Thymus (tissue), 14 donors: ENCODE measurements around the gene MPZL1. TPM values are rescaled to one million over a fixed set of nuclear protein-coding genes. Genes with fewer than 3 reads are reported as not detected.

Experiments used
- DNase-seq, 9 donors: peaks; one replicate each; pipeline ENCODE4 v3.0.0-alpha.2; 2013; ENCODE audit warnings: low spot score in 9 of 9, low read depth in 6 of 9, missing footprints in 1 of 9
- H3K27ac ChIP-seq, 2 donors: one replicate each; pipeline ENCODE4 v1.5.1; 2013; ENCODE audit warnings: control low read depth in 1 of 2, low read depth in 1 of 2, low read length in 1 of 2, mild to moderate bottlenecking in 1 of 2, moderate library complexity in 1 of 2
- H3K27me3 ChIP-seq, 2 donors: one replicate each; pipeline ENCODE4 v1.5.1; 2013; ENCODE audit warnings: low read length in 1 of 2; ENCODE audit not compliant: control insufficient read depth in 2 of 2, insufficient read depth in 1 of 2
- H3K36me3 ChIP-seq, 2 donors: one replicate each; pipeline ENCODE4 v1.5.1; 2013; ENCODE audit warnings: low read length in 1 of 2, mild to moderate bottlenecking in 1 of 2, moderate library complexity in 1 of 2; ENCODE audit not compliant: control insufficient read depth in 2 of 2, insufficient read depth in 2 of 2
- H3K4me1 ChIP-seq, 2 donors: one replicate each; pipeline ENCODE4 v1.5.1; 2013; ENCODE audit warnings: low read length in 2 of 2; ENCODE audit not compliant: control insufficient read depth in 2 of 2, insufficient read depth in 2 of 2
- H3K4me3 ChIP-seq, 2 donors: one replicate each; pipeline ENCODE4 v1.5.1; 2013; ENCODE audit warnings: low read length in 2 of 2, control low read depth in 1 of 2, mild to moderate bottlenecking in 1 of 2
- H3K9me3 ChIP-seq, 2 donors: one replicate each; pipeline ENCODE4 v1.5.1; 2013; ENCODE audit warnings: low read length in 1 of 2, mild to moderate bottlenecking in 1 of 2; ENCODE audit not compliant: control insufficient read depth in 2 of 2, insufficient read depth in 1 of 2
- WGBS: extraction: QIAGEN DNeasy Blood & Tissue Kit; methylation state at CpG from one replicate; pipeline ENCODE4 v1.1.7; 2013; 5-methylcytosine and 5-hydroxymethylcytosine counted together
- long read RNA-seq, 10 donors: transcript quantifications; one replicate each; lab custom pipeline, GENCODE V29; 2026
- polyA plus RNA-seq: library from polyadenylated mRNA; stranded (reverse); fragments of 200-250 nt; gene quantifications from one replicate; pipeline ENCODE4 v1.2.3, GENCODE V29; 2013
- total RNA-seq: library from RNA; stranded (reverse); fragments of 120-200 nt; gene quantifications from one replicate; pipeline ENCODE4 v1.2.4, GENCODE V29; 2013
- donor health status: healthy.

Gene MPZL1
- 23.4 TPM for total RNA-seq
- 26.0 TPM for polyA plus RNA-seq
- long read RNA-seq, donor 1, full-length matches to known transcripts: 4 of 4 reads
- long read RNA-seq, donor 1, partial matches to known transcripts: 0 of 4 reads
- long read RNA-seq, donor 1, other reads (novel, unspliced or antisense): 0 of 4 reads
- long read RNA-seq, donor 2, full-length matches to known transcripts: 24 of 24 reads
- long read RNA-seq, donor 2, partial matches to known transcripts: 0 of 24 reads
- long read RNA-seq, donor 2, other reads (novel, unspliced or antisense): 0 of 24 reads
- long read RNA-seq, donor 3, full-length matches to known transcripts: 9 of 9 reads
- long read RNA-seq, donor 3, partial matches to known transcripts: 0 of 9 reads
- long read RNA-seq, donor 3, other reads (novel, unspliced or antisense): 0 of 9 reads
- long read RNA-seq, donor 4, full-length matches to known transcripts: 7 of 7 reads
- long read RNA-seq, donor 4, partial matches to known transcripts: 0 of 7 reads
- long read RNA-seq, donor 4, other reads (novel, unspliced or antisense): 0 of 7 reads
- long read RNA-seq, donor 5, full-length matches to known transcripts: 15 of 15 reads
- long read RNA-seq, donor 5, partial matches to known transcripts: 0 of 15 reads
- long read RNA-seq, donor 5, other reads (novel, unspliced or antisense): 0 of 15 reads
- long read RNA-seq, donor 6, full-length matches to known transcripts: 17 of 62 reads
- long read RNA-seq, donor 6, partial matches to known transcripts: 45 of 62 reads
- long read RNA-seq, donor 6, other reads (novel, unspliced or antisense): 0 of 62 reads
- long read RNA-seq, donor 7, full-length matches to known transcripts: 5 of 5 reads
- long read RNA-seq, donor 7, partial matches to known transcripts: 0 of 5 reads
- long read RNA-seq, donor 7, other reads (novel, unspliced or antisense): 0 of 5 reads
- long read RNA-seq, donor 8, full-length matches to known transcripts: 12 of 18 reads
- long read RNA-seq, donor 8, partial matches to known transcripts: 6 of 18 reads
- long read RNA-seq, donor 8, other reads (novel, unspliced or antisense): 0 of 18 reads
- long read RNA-seq, donor 9, full-length matches to known transcripts: 7 of 7 reads
- long read RNA-seq, donor 9, partial matches to known transcripts: 0 of 7 reads
- long read RNA-seq, donor 9, other reads (novel, unspliced or antisense): 0 of 7 reads
- long read RNA-seq, donor 10, full-length matches to known transcripts: 12 of 12 reads
- long read RNA-seq, donor 10, partial matches to known transcripts: 0 of 12 reads
- long read RNA-seq, donor 10, other reads (novel, unspliced or antisense): 0 of 12 reads

- WGBS: under 1% methylated on average over 52 of the region's 52 CpGs
- H3K36me3 ChIP-seq: no peaks in the 10 kb centered on the region
- no peaks in the 10 kb centered on the region for H3K9me3 ChIP-seq
- H3K4me1 ChIP-seq: peaks cover 5 to 32% of the 10 kb centered on the region in 2 donors
- H3K27me3 ChIP-seq: no peaks in the 10 kb centered on the region
- peak within 1 kb of the TSS; percentile 79 to 95 for H3K4me3 ChIP-seq
- DNase-seq: peak; percentile 82 to 96 (median 92)
- peak within 1 kb of the TSS; percentile 48 to 82 for H3K27ac ChIP-seq
Observed at GRCh38 chr1:167721617-167722151, at the start of gene MPZL1. Gene MPZL1 (plus strand): TSS chr1:167721982. CDS start chr1:167722152, 170 bp downstream.

- no peaks in the 10 kb centered on the region for H3K9me3 ChIP-seq
- no peak overlapping the region for H3K27ac ChIP-seq
- DNase-seq: no peak
- H3K27me3 ChIP-seq: no peaks in the 10 kb centered on the region
- H3K36me3 ChIP-seq: peaks cover 57 to 89% of the 10 kb centered on the region in 2 donors
- peaks cover 2 to 14% of the 10 kb centered on the region in 2 donors for H3K4me1 ChIP-seq
- 74% methylated on average over 4 of the region's 4 CpGs for WGBS
- H3K4me3 ChIP-seq: no peak overlapping the region
Observed at GRCh38 chr1:167672831-167673230, 49.0 kb upstream of the MPZL1 start.

- H3K36me3 ChIP-seq: peaks cover 57 to 93% of the 10 kb centered on the region in 2 donors
Observed at GRCh38 chr1:167673265-167673664, 48.5 kb upstream of the MPZL1 start.

GRCh38 chr1:167674156-167674555 lies 47.6 kb upstream of the MPZL1 start:
- Histone ChIP-seq H3K9me3 (no peaks in the 10 kb centered on the region), H3K4me3 (no peak overlapping the region), H3K36me3 (peaks cover 64 to 95% of the 10 kb centered on the region in 2 donors), H3K4me1 (peaks cover 1 to 17% of the 10 kb centered on the region in 2 donors), H3K27me3 (no peaks in the 10 kb centered on the region), H3K27ac (no peak overlapping the region)
- DNase-seq: no peak
- WGBS: 90% methylated on average over 2 of the region's 2 CpGs

More at GRCh38 chr1:167673265-167673664, 48.5 kb upstream of the MPZL1 start:
- H3K4me3 ChIP-seq: no peak overlapping the region
- 97% methylated on average over 4 of the region's 4 CpGs for WGBS
- no peaks in the 10 kb centered on the region for H3K27me3 ChIP-seq
- no peak for DNase-seq
- H3K4me1 ChIP-seq: peaks cover 2 to 14% of the 10 kb centered on the region in 2 donors
- H3K9me3 ChIP-seq: no peaks in the 10 kb centered on the region
- H3K27ac ChIP-seq: no peak overlapping the region

- Histone ChIP-seq H3K27ac (no peak overlapping the region), H3K36me3 (peaks cover 65 to 95% of the 10 kb centered on the region in 2 donors), H3K27me3 (no peaks in the 10 kb centered on the region), H3K9me3 (no peaks in the 10 kb centered on the region), H3K4me3 (no peak overlapping the region), H3K4me1 (peaks cover 0 to 14% of the 10 kb centered on the region in 2 donors)
- 97% methylated on average over 5 of the region's 5 CpGs for WGBS
- no peak for DNase-seq
Observed at GRCh38 chr1:167675440-167675839, 46.3 kb upstream of the MPZL1 start.

GRCh38 chr1:167676205-167676915 lies 45.4 kb upstream of the MPZL1 start:
- no peak overlapping the region for H3K4me3 ChIP-seq
- no peaks in the 10 kb centered on the region for H3K9me3 ChIP-seq
- peaks cover 71 to 95% of the 10 kb centered on the region in 2 donors for H3K36me3 ChIP-seq
- H3K4me1 ChIP-seq: peaks cover 0 to 14% of the 10 kb centered on the region in 2 donors
- no peak overlapping the region for H3K27ac ChIP-seq
- 99% methylated on average over 2 of the region's 2 CpGs for WGBS
- no peak for DNase-seq
- H3K27me3 ChIP-seq: no peaks in the 10 kb centered on the region

GRCh38 chr1:167676916-167677848 lies 44.6 kb upstream of the MPZL1 start:
- peaks cover 0 to 14% of the 10 kb centered on the region in 2 donors for H3K4me1 ChIP-seq
- H3K27ac ChIP-seq: no peak overlapping the region
- H3K27me3 ChIP-seq: no peaks in the 10 kb centered on the region
- no peak overlapping the region for H3K4me3 ChIP-seq
- 91% methylated on average over 7 of the region's 7 CpGs for WGBS
- H3K9me3 ChIP-seq: no peaks in the 10 kb centered on the region
- H3K36me3 ChIP-seq: peaks cover 69 to 93% of the 10 kb centered on the region in 2 donors
- DNase-seq: no peak
